PC-3 (cell line): Measurements from ENCODE around the gene CEP131. TPM values are rescaled to one million over a fixed set of nuclear protein-coding genes. Genes with fewer than 3 reads are reported as not detected.

Source experiments
- ATAC-seq: fragments of 200-7000 bp; cut with Tn5 transposase; 2 replicates; pipeline ENCODE4 v1.9.1; 2020; ENCODE audit warnings: mild to moderate bottlenecking, moderate library complexity
- BruUV-seq: library from RNA; stranded (reverse); fragments of 400-500 nt; replicated peaks from 2 replicates; lab custom pipeline; 2021; lab: Mats Ljungman, UMichigan
- CTCF ChIA-PET: fragments of 300-600 bp; sonication (Branson Sonifier 250); formaldehyde crosslinking; loops from one replicate; lab custom pipeline; 2022; ENCODE audit warnings: antibody characterized with exemption; lab: Charles Lee
- POLR2A ChIA-PET: fragments of 300-600 bp; sonication (Branson Sonifier 250); formaldehyde crosslinking; loops from one replicate; lab custom pipeline; 2022; ENCODE audit warnings: antibody characterized with exemption; ENCODE audit not compliant: unreplicated experiment; lab: Charles Lee
- DNase-seq: peaks from one replicate; pipeline ENCODE4 v3.0.0-alpha.2; 2015
- H2AFZ ChIP-seq: fragments of 300-600 bp; sonication (generic); 2 replicates; pipeline ENCODE4 v1.6.0; 2016; ENCODE audit warnings: antibody characterized with exemption, low read length
- H3F3A ChIP-seq: fragments of 300-600 bp; sonication (generic); one replicate; pipeline ENCODE4 v1.6.0; 2017; ENCODE audit warnings: antibody characterized with exemption, low read length, control low read depth, mild to moderate bottlenecking; ENCODE audit not compliant: unreplicated experiment
- H3K27ac ChIP-seq: fragments of 300-600 bp; sonication (generic); 2 replicates; pipeline ENCODE4 v1.5.1; 2016; ENCODE audit warnings: mild to moderate bottlenecking, low read length
- H3K27me3 ChIP-seq: fragments of 300-600 bp; sonication (generic); 2 replicates; pipeline ENCODE4 v1.6.1; 2016; ENCODE audit warnings: low read length, mixed read lengths
- H3K36me3 ChIP-seq: fragments of 300-600 bp; sonication (generic); 2 replicates; pipeline ENCODE4 v1.6.1; 2016; ENCODE audit warnings: low read depth, mixed run types, low read length, mixed read lengths
- H3K4me1 ChIP-seq: fragments of 300-600 bp; sonication (generic); 2 replicates; pipeline ENCODE4 v1.5.1; 2016; ENCODE audit warnings: low read length; ENCODE audit not compliant: insufficient read depth
- H3K4me2 ChIP-seq: fragments of 300-600 bp; sonication (generic); 2 replicates; pipeline ENCODE4 v1.6.0; 2016; ENCODE audit warnings: low read length
- H3K4me3 ChIP-seq: fragments of 300-600 bp; sonication (generic); 2 replicates; pipeline ENCODE4 v1.5.1; 2016; ENCODE audit warnings: mild to moderate bottlenecking, low read length, mixed read lengths
- H3K79me2 ChIP-seq: fragments of 300-600 bp; sonication (generic); 2 replicates; pipeline ENCODE4 v1.6.1; 2017; ENCODE audit warnings: low read length, mixed read lengths
- H3K9ac ChIP-seq: fragments of 300-600 bp; sonication (generic); 2 replicates; pipeline ENCODE4 v1.6.0; 2016; ENCODE audit warnings: mild to moderate bottlenecking, low read length
- H3K9me2 ChIP-seq: fragments of 300-600 bp; sonication (generic); replicated peaks from 2 replicates; pipeline ENCODE4 v1.6.1; 2016; ENCODE audit warnings: mixed run types, low read length, mixed read lengths
- H3K9me3 ChIP-seq: fragments of 300-600 bp; sonication (generic); 2 replicates; pipeline ENCODE4 v1.6.1; 2016; ENCODE audit warnings: low read length, mixed read lengths
- H4K20me1 ChIP-seq: fragments of 300-600 bp; sonication (generic); 2 replicates; pipeline ENCODE4 v1.6.1; 2016; ENCODE audit warnings: low read length, mixed read lengths
- CTCF ChIP-seq: fragments of 300-600 bp; sonication (generic); conservative IDR thresholded peaks from 2 replicates; pipeline ENCODE4 v1.5.1; 2017; ENCODE audit warnings: antibody characterized with exemption, low read depth, mild to moderate bottlenecking, low read length
- EZH2 ChIP-seq: fragments of 300-600 bp; sonication (generic); IDR thresholded peaks from one replicate; pipeline ENCODE4 v1.6.1; 2017; ENCODE audit warnings: antibody characterized with exemption, mild to moderate bottlenecking, low read length; ENCODE audit not compliant: unreplicated experiment
- EZH2phosphoT487 ChIP-seq: fragments of 300-600 bp; sonication (generic); IDR thresholded peaks from 2 replicates; pipeline ENCODE4 v1.6.1; 2018; ENCODE audit warnings: mild to moderate bottlenecking, antibody characterized with exemption, low read length, borderline replicate concordance
- intact Hi-C: fragments of 100-400 bp; cut with micrococcal nuclease; formaldehyde crosslinking; loops from 2 replicates; pipeline ENCODE4 v1.9.0; 2023
- total RNA-seq: library from RNA; depleted of rRNA; stranded (reverse); fragments of >200 nt; gene quantifications from 2 replicates; pipeline ENCODE4 v1.2.3, GENCODE V29; 2014

Gene CEP131
- total RNA-seq, 1 experiment from 2014 or later: 32.1 TPM

GRCh38 chr17:81234506-81234855 is 11.7 kb upstream of the CEP131 start:
- intact Hi-C loops: no loop called here
- Histone ChIP-seq H3K9me3 (no peaks in the 10 kb centered on the region), H3K27me3 (no peaks in the 10 kb centered on the region), H3K9me2 (no peaks in the 10 kb centered on the region), H3K79me2 (peaks cover 19% of the 10 kb centered on the region), H3K4me3 (no peak overlapping the region), H3K27ac (no peak overlapping the region), H4K20me1 (no peaks in the 10 kb centered on the region), H2AFZ (no peak overlapping the region), H3K9ac (no peak overlapping the region), H3K4me1 (peaks cover 10% of the 10 kb centered on the region; the same call in 1 of the 2 replicates), H3F3A (no peaks in the 10 kb centered on the region), H3K36me3 (no peaks in the 10 kb centered on the region; the same call in 1 of the 2 replicates), H3K4me2 (no peak overlapping the region)
- TF ChIP-seq EZH2 (no peak), CTCF (no peak), EZH2phosphoT487 (no peak)
- no peak for ATAC-seq
- BruUV-seq: no TSS peak
- CTCF ChIA-PET: no interaction called here
- DNase-seq: no peak
- POLR2A ChIA-PET: no interaction called here

GRCh38 chr17:81233811-81234505 is 11.2 kb upstream of the CEP131 start:
- Histone ChIP-seq H3K36me3 (no peaks in the 10 kb centered on the region; the same call in 1 of the 2 replicates), H3K4me1 (peaks cover 10% of the 10 kb centered on the region; the same call in 1 of the 2 replicates), H3K9ac (no peak overlapping the region), H3K27ac (no peak overlapping the region), H3K79me2 (peaks cover 16% of the 10 kb centered on the region), H3K4me3 (no peak overlapping the region), H3F3A (no peaks in the 10 kb centered on the region), H3K27me3 (no peaks in the 10 kb centered on the region), H3K9me3 (no peaks in the 10 kb centered on the region), H4K20me1 (no peaks in the 10 kb centered on the region), H3K4me2 (no peak overlapping the region), H3K9me2 (no peaks in the 10 kb centered on the region), H2AFZ (no peak overlapping the region)
- DNase-seq: no peak
- ChIA-PET POLR2A (interaction anchor here (0.6 kb wide), 1 partner anchor 250 kb away, joined by 8 read pairs; no protein-coding TSS in a partner anchor), CTCF (no interaction called here)
- BruUV-seq: no TSS peak
- no peak for ATAC-seq
- intact Hi-C loops: no loop called here
- no peak for TF ChIP-seq EZH2
- TF ChIP-seq EZH2phosphoT487: no peak
- TF ChIP-seq CTCF: no peak

GRCh38 chr17:81233316-81233715 is 10.6 kb upstream of the CEP131 start:
- Histone ChIP-seq H3K79me2 (peaks cover 12% of the 10 kb centered on the region), H3K9me3 (no peaks in the 10 kb centered on the region), H3K36me3 (no peaks in the 10 kb centered on the region; the same call in 1 of the 2 replicates), H3K4me1 (peaks cover 10% of the 10 kb centered on the region; the same call in 1 of the 2 replicates), H3K9ac (no peak overlapping the region), H4K20me1 (no peaks in the 10 kb centered on the region), H3K4me3 (no peak overlapping the region), H3K27me3 (no peaks in the 10 kb centered on the region), H2AFZ (no peak overlapping the region), H3K9me2 (no peaks in the 10 kb centered on the region), H3F3A (no peaks in the 10 kb centered on the region), H3K4me2 (no peak overlapping the region), H3K27ac (no peak overlapping the region)
- POLR2A ChIA-PET: interaction anchor here (0.6 kb wide), 1 partner anchor 251 kb away, joined by 8 read pairs; no protein-coding TSS in a partner anchor
- TF ChIP-seq CTCF (no peak), EZH2phosphoT487 (no peak), EZH2 (no peak)
- intact Hi-C loops: no loop called here
- ATAC-seq (no peak), DNase-seq (no peak)
- no TSS peak for BruUV-seq
- CTCF ChIA-PET: no interaction called here
